Measurements from ENCODE around the gene CALM3. TPM values are rescaled to one million over a fixed set of nuclear protein-coding genes. Genes with fewer than 3 reads are reported as not detected.

CALM3 gene
- total and polyA plus RNA-seq, 2 donors (not counting 3 experiments of a cell fraction or from before 2014, with no cell fraction given) = 305 to 425 TPM

- no peak overlapping the region for H3K4me3 ChIP-seq (replicated peaks in 1 of 3; ENCODE audit: insufficient read depth in 1 of 3, low read depth in 1 of 3, low read length in 3 of 3)
- peaks cover 27% of the 10 kb centered on the region for H3K79me2 ChIP-seq (ENCODE audit: control insufficient read depth, insufficient read depth, low read length)
- no peaks in the 10 kb centered on the region for H4K20me1 ChIP-seq (replicated peaks; ENCODE audit: control insufficient read depth, extremely low read depth, insufficient read depth, low read length)
- no peak overlapping the region for H2AFZ ChIP-seq (ENCODE audit: low read depth, low read length)
- intact Hi-C loops (cut with micrococcal nuclease) = no loop called here
- H3K9ac ChIP-seq (replicated peaks; ENCODE audit: extremely low read depth, insufficient read depth, low read length) = no peak overlapping the region
- no peak overlapping the region for H3K4me2 ChIP-seq (ENCODE audit: insufficient read depth, low read length)
- H3K36me3 ChIP-seq (ENCODE audit: control insufficient read depth in 2 of 2, extremely low read depth in 1 of 2, insufficient read depth in 2 of 2, low read length in 2 of 2) = peaks cover 13 to 51% of the 10 kb centered on the region in 2 experiments
- no peaks in the 10 kb centered on the region for H3K27me3 ChIP-seq (ENCODE audit: control insufficient read depth in 2 of 2, insufficient read depth in 2 of 2, low read length in 2 of 2)
- dilution Hi-C loops (cut with MboI; ENCODE audit: extremely low pct_ligation_motif_present, low sequenced_read_pairs) = no loop called here
- ChIA-PET POLR2A (interaction anchor here (0.6 kb wide), 1 partner anchor 64 kb away, joined by 4 read pairs; no protein-coding TSS in a partner anchor), CTCF (interaction anchor here (4.0 kb wide), 1 partner anchor 53 kb away, joined by 22 read pairs; the partner anchor contains the start of gene DACT3)
- TF ChIP-seq CTCF (IDR thresholded peaks at IDR 0.05; ENCODE audit: extremely low read depth in 1 of 2, insufficient read depth in 1 of 2, low read depth in 1 of 2, low read length in 2 of 2) (no peak), POLR2A (IDR thresholded peaks at IDR 0.05; ENCODE audit: low read depth, low read length) (no peak), JUN (IDR thresholded peaks at IDR 0.05; ENCODE audit: borderline replicate concordance, insufficient read depth, insufficient read length, low read depth) (no peak), POLR2AphosphoS5 (IDR thresholded peaks at IDR 0.05; ENCODE audit: insufficient read depth, low read depth, low read length) (no peak), EZH2 (IDR thresholded peaks at IDR 0.05; ENCODE audit: borderline replicate concordance, low read depth, low read length, severe bottlenecking) (no peak)
- no TSS peak for BruUV-seq (replicated peaks)
- FAIRE-seq (no peak), DNase-seq (ENCODE audit: low read depth, low spot score) (no peak)
- H3K9me1 ChIP-seq (replicated peaks; ENCODE audit: control insufficient read depth, extremely low read depth, insufficient read depth, low read length) = no peaks in the 10 kb centered on the region
- H3K4me1 ChIP-seq (ENCODE audit: control insufficient read depth, extremely low read depth, insufficient read depth, low read length) = peaks cover 4% of the 10 kb centered on the region
- H3K27ac ChIP-seq (ENCODE audit: insufficient read depth, low read depth, low read length) = no peak overlapping the region
- H3K9me3 ChIP-seq (replicated peaks; ENCODE audit: control insufficient read depth, insufficient read depth, low read length) = no peaks in the 10 kb centered on the region
Observed at GRCh38 chr19:46608581-46609345, 7.6 kb downstream of the CALM3 start.
